CD14-positive monocyte (primary cell): ENCODE data around the gene PPP1CC. TPM values are rescaled to one million over a fixed set of nuclear protein-coding genes. Genes with fewer than 3 reads are reported as not detected.
A peak's percentile ranks its signal among the peaks of the same experiment; 100 is the strongest.

Experiments
- DNase-seq, 3 donors: peaks; one replicate each; pipeline ENCODE4 v3.0.0-alpha.2; 2011 to 2022
- H2AFZ ChIP-seq: 2 replicates; pipeline ENCODE4 v1.6.0; 2012; ENCODE audit warnings: mild to moderate bottlenecking, low read depth, low read length, inconsistent platforms; ENCODE audit not compliant: insufficient read depth, poor library complexity, severe bottlenecking
- H3K27ac ChIP-seq, 2 donors: 1 replicate in 1 of 2; 2 replicates in 1 of 2; pipeline ENCODE4 v1.5.1; 2012 to 2013; ENCODE audit warnings: low read length in 2 of 2, control low read depth in 1 of 2, inconsistent platforms in 1 of 2, low read depth in 1 of 2, mild to moderate bottlenecking in 1 of 2
- H3K27me3 ChIP-seq, 2 donors: one replicate each; pipeline versions ENCODE4 v1.6.0 to v1.6.1; 2011 to 2013; ENCODE audit warnings: low read length in 2 of 2; ENCODE audit not compliant: control insufficient read depth in 2 of 2, insufficient read depth in 2 of 2
- H3K36me3 ChIP-seq, 2 donors: replicated peaks in 1 of 2; 1 replicate in 1 of 2; 2 replicates in 1 of 2; pipeline versions ENCODE4 v1.5.1 to v1.6.1; 2012 to 2013; ENCODE audit warnings: low read length in 2 of 2, control low read depth in 1 of 2, inconsistent platforms in 1 of 2, mild to moderate bottlenecking in 1 of 2; ENCODE audit not compliant: insufficient read depth in 2 of 2, control insufficient read depth in 1 of 2
- H3K4me1 ChIP-seq, 2 donors: 1 replicate in 1 of 2; 2 replicates in 1 of 2; pipeline versions ENCODE4 v1.5.1 to v1.6.1; 2012 to 2013; ENCODE audit warnings: low read length in 2 of 2, control low read depth in 1 of 2, inconsistent platforms in 1 of 2, mild to moderate bottlenecking in 1 of 2, moderate library complexity in 1 of 2; ENCODE audit not compliant: insufficient read depth in 2 of 2, control insufficient read depth in 1 of 2
- H3K4me2 ChIP-seq: replicated peaks from 2 replicates; pipeline ENCODE3; 2012; ENCODE audit warnings: low read length, moderate library complexity, mild to moderate bottlenecking; ENCODE audit not compliant: poor library complexity, severe bottlenecking; ENCODE audit errors: extremely low read depth
- H3K4me3 ChIP-seq, 3 experiments: fragments of 200-600 bp in 1 of 3; sonication (generic) in 1 of 3; replicated peaks in 1 of 3; 1 replicate in 2 of 3; 2 replicates in 1 of 3; pipeline ENCODE4 v1.5.1; 2011 to 2013; ENCODE audit warnings: low read length in 3 of 3, mild to moderate bottlenecking in 3 of 3, control low read depth in 2 of 3, low read depth in 2 of 3, inconsistent platforms in 1 of 3, moderate library complexity in 1 of 3
- H3K79me2 ChIP-seq: 2 replicates; pipeline ENCODE4 v1.6.0; 2012; ENCODE audit warnings: mild to moderate bottlenecking, control low read depth, inconsistent platforms, low read length, moderate library complexity; ENCODE audit not compliant: insufficient read depth
- H3K9ac ChIP-seq: 2 replicates; pipeline ENCODE4 v1.6.0; 2017; ENCODE audit warnings: low read length, mild to moderate bottlenecking; ENCODE audit not compliant: insufficient read depth, poor library complexity, severe bottlenecking
- H3K9me3 ChIP-seq, 2 donors: replicated peaks in 1 of 2; 1 replicate in 1 of 2; 2 replicates in 1 of 2; pipeline versions ENCODE4 v1.5.1 to v1.6.1; 2012 to 2013; ENCODE audit warnings: low read length in 2 of 2, control low read depth in 1 of 2; ENCODE audit not compliant: control insufficient read depth in 1 of 2, insufficient read depth in 1 of 2
- H4K20me1 ChIP-seq: 2 replicates; pipeline ENCODE4 v1.6.0; 2012; ENCODE audit warnings: mild to moderate bottlenecking, low read length, control low read depth, moderate library complexity; ENCODE audit not compliant: insufficient read depth
- H3K27ac Mint-ChIP-seq, 7 donors: one replicate each; pipeline ENCODE4 v1.8.0; 2020; ENCODE audit warnings: mild to moderate bottlenecking in 7 of 7, mixed read lengths in 7 of 7, moderate library complexity in 6 of 7, inconsistent platforms in 2 of 7
- H3K27me3 Mint-ChIP-seq, 3 donors: one replicate each; pipeline ENCODE4 v1.8.0; 2021 to 2022; ENCODE audit warnings: low read depth in 3 of 3, mild to moderate bottlenecking in 3 of 3, mixed read lengths in 3 of 3, moderate library complexity in 3 of 3, inconsistent platforms in 1 of 3
- H3K36me3 Mint-ChIP-seq, 2 donors: one replicate each; pipeline ENCODE4 v1.8.0; 2020; ENCODE audit warnings: mixed read lengths in 2 of 2, inconsistent platforms in 1 of 2, mild to moderate bottlenecking in 1 of 2
- H3K4me1 Mint-ChIP-seq: one replicate; pipeline ENCODE4 v1.8.0; 2020; ENCODE audit warnings: mild to moderate bottlenecking, mixed read lengths
- H3K4me3 Mint-ChIP-seq, 2 donors: one replicate each; pipeline ENCODE4 v1.8.0; 2020; ENCODE audit warnings: mild to moderate bottlenecking in 2 of 2, mixed read lengths in 2 of 2, moderate library complexity in 1 of 2
- H3K9me3 Mint-ChIP-seq, 7 donors: one replicate each; pipeline ENCODE4 v1.8.0; 2020 to 2022; ENCODE audit warnings: mixed read lengths in 7 of 7, mild to moderate bottlenecking in 6 of 7, moderate library complexity in 6 of 7, inconsistent platforms in 2 of 7
- CTCF ChIP-seq: fragments of 200-600 bp; IDR thresholded peaks from one replicate; pipeline ENCODE4 v1.8.0; 2022; ENCODE audit warnings: antibody characterized with exemption, mild to moderate bottlenecking
- WGBS: methylation state at CpG from one replicate; pipeline ENCODE4 v1.1.5; 2013; ENCODE audit warnings: missing lambda C conversion rate; ENCODE audit not compliant: insufficient coverage; 5-methylcytosine and 5-hydroxymethylcytosine counted together
- intact Hi-C, 2 donors: fragments of 100-400 bp; cut with micrococcal nuclease; formaldehyde crosslinking; loops; one replicate each; pipeline versions ENCODE4 v1.15.0 to v1.15.1; 2023
- polyA plus RNA-seq, 3 donors: library from polyadenylated mRNA; depleted of rRNA in 1 of 3; unstranded in 2 of 3; stranded (reverse) in 1 of 3; fragments of 300-500 nt in 2 of 3; fragments of >200 nt in 1 of 3; fragmentation: Illumina TruSeq in 2 of 3; gene quantifications; 1 replicate in 2 of 3; 2 replicates in 1 of 3; pipeline ENCODE4 v1.2.3, GENCODE V29; 2012 to 2021

The PPP1CC gene
- polyA plus RNA-seq, 3 donors = 63.2 to 139 (median 128) TPM

GRCh38 chr12:110728628-110729027, 14.1 kb downstream of the PPP1CC start:
- Histone ChIP-seq H3K4me2 (no peak overlapping the region), H2AFZ (no peak overlapping the region), H3K79me2 (peaks cover 87% of the 10 kb centered on the region), H3K27me3 (no peaks in the 10 kb centered on the region), H3K9me3 (no peaks in the 10 kb centered on the region), H3K4me3 (no peak overlapping the region), H3K4me1 (peaks cover 7 to 8% of the 10 kb centered on the region in 2 donors), H3K27ac (no peak overlapping the region), H4K20me1 (peaks cover 96% of the 10 kb centered on the region), H3K36me3 (peaks cover 72 to 99% of the 10 kb centered on the region in 2 donors), H3K9ac (no peak overlapping the region)
- no peaks in the 10 kb centered on the region for H3K9me3 Mint-ChIP-seq
- no CpG with 5 or more reads among the region's 1 CpG for WGBS
- H3K36me3 Mint-ChIP-seq = peaks cover 67 to 82% of the 10 kb centered on the region in 2 donors
- DNase-seq = no peak
- H3K4me3 Mint-ChIP-seq = no peak overlapping the region
- H3K27ac Mint-ChIP-seq = peak overlapping the region in 3 of 7 donors; percentile 25 to 79 (median 59)
- intact Hi-C loops = no loop called here
- peaks cover 13% of the 10 kb centered on the region for H3K4me1 Mint-ChIP-seq
- no peaks in the 10 kb centered on the region for H3K27me3 Mint-ChIP-seq
- no peak for TF ChIP-seq CTCF

GRCh38 chr12:110726708-110727369, 15.9 kb downstream of the PPP1CC start:
- peaks cover 74 to 86% of the 10 kb centered on the region in 2 donors for H3K36me3 Mint-ChIP-seq
- H2AFZ ChIP-seq = no peak overlapping the region
- no peak for DNase-seq
- peaks cover 4% of the 10 kb centered on the region for H3K4me1 Mint-ChIP-seq
- H3K27me3 Mint-ChIP-seq = no peaks in the 10 kb centered on the region
- peaks cover 87 to 99% of the 10 kb centered on the region in 2 donors for H3K36me3 ChIP-seq
- no peaks in the 10 kb centered on the region for H3K27me3 ChIP-seq
- H3K27ac Mint-ChIP-seq = peak overlapping the region in 3 of 7 donors; percentile 8 to 73 (median 48)
- H3K9ac ChIP-seq = no peak overlapping the region
- peaks cover 91% of the 10 kb centered on the region for H4K20me1 ChIP-seq
- intact Hi-C loops = no loop called here
- H3K79me2 ChIP-seq = peaks cover 78% of the 10 kb centered on the region
- H3K4me2 ChIP-seq = no peak overlapping the region
- no peak for TF ChIP-seq CTCF
- no peaks in the 10 kb centered on the region for H3K9me3 ChIP-seq
- no peak overlapping the region for H3K4me3 Mint-ChIP-seq
- no peak overlapping the region for H3K4me3 ChIP-seq
- no peaks in the 10 kb centered on the region for H3K4me1 ChIP-seq
- peak overlapping the region in 1 of 2 donors; percentile 21 for H3K27ac ChIP-seq
- H3K9me3 Mint-ChIP-seq = no peaks in the 10 kb centered on the region
- 88% methylated on average over 7 of the region's 9 CpGs for WGBS
